GM12878 (cell line): ENCODE results near the gene ELMO3. TPM values are rescaled to one million over a fixed set of nuclear protein-coding genes. Genes with fewer than 3 reads are reported as not detected.

ENCODE experiments used
- ATAC-seq: fragments of 200-7000 bp; cut with Tn5 transposase; 3 replicates; pipeline ENCODE4 v1.9.1; 2020; ENCODE audit warnings: mild to moderate bottlenecking, moderate library complexity
- BruUV-seq: library from RNA; stranded (reverse); fragments of 400-500 nt; replicated peaks from 2 replicates; lab custom pipeline; 2021; lab: Mats Ljungman, UMichigan
- CTCF ChIA-PET: fragments of 300-600 bp; sonication (Branson Sonifier 250); formaldehyde crosslinking; extraction: SDS; loops from one replicate; lab custom pipeline; 2021; ENCODE audit warnings: inconsistent platforms; lab: Yijun Ruan, JAX
- POLR2A ChIA-PET: fragments of 350-600 bp; formaldehyde crosslinking; extraction: SDS; loops from one replicate; lab custom pipeline; 2021; ENCODE audit warnings: inconsistent platforms; lab: Charles Lee
- RAD21 ChIA-PET: fragments of 300-600 bp; sonication (Branson Sonifier 250); formaldehyde crosslinking; loops from one replicate; lab custom pipeline; 2023; ENCODE audit warnings: antibody characterized with exemption; ENCODE audit not compliant: unreplicated experiment; lab: Charles Lee
- SMC1A ChIA-PET: fragments of 300-600 bp; sonication (Branson Sonifier 250); formaldehyde crosslinking; loops from one replicate; lab custom pipeline; 2023; ENCODE audit not compliant: unreplicated experiment, uncharacterized antibody; lab: Charles Lee
- DNase-seq: peaks from one replicate; pipeline ENCODE4 v3.0.0-alpha.2; 2011; ENCODE audit warnings: low read depth, low spot score
- FAIRE-seq: peaks from 3 replicates; lab custom pipeline; 2011; peaks lifted over from hg19 to GRCh38; lab: Jason Lieb, UNC
- H2AFZ ChIP-seq: 2 replicates; pipeline ENCODE4 v1.6.0; 2011; ENCODE audit warnings: low read depth, low read length, control low read depth; ENCODE audit not compliant: control insufficient read depth
- H3K27ac ChIP-seq: 2 replicates; pipeline ENCODE4 v1.5.1; 2011; ENCODE audit warnings: control low read depth; ENCODE audit not compliant: control insufficient read depth, insufficient read depth
- H3K27me3 ChIP-seq, 2 experiments: replicated peaks in 1 of 2; 2 replicates each; pipeline versions ENCODE4 v1.6.0 to v1.6.1; 2011; ENCODE audit warnings: low read length in 1 of 2; ENCODE audit not compliant: control insufficient read depth in 2 of 2, insufficient read depth in 2 of 2
- H3K36me3 ChIP-seq, 2 experiments: 2 replicates each; pipeline ENCODE4 v1.5.1; 2011; ENCODE audit warnings: low read length in 1 of 2; ENCODE audit not compliant: control insufficient read depth in 2 of 2, insufficient read depth in 2 of 2
- H3K4me1 ChIP-seq: 2 replicates; pipeline ENCODE4 v1.6.1; 2011; ENCODE audit warnings: mild to moderate bottlenecking, low read length, moderate library complexity, mixed read lengths; ENCODE audit not compliant: control insufficient read depth, insufficient read depth
- H3K4me2 ChIP-seq: 2 replicates; pipeline ENCODE4 v1.6.0; 2011; ENCODE audit warnings: control low read depth; ENCODE audit not compliant: control insufficient read depth, insufficient read depth
- H3K4me3 ChIP-seq: fragments of 200-600 bp; sonication (generic); 2 replicates; pipeline ENCODE4 v1.5.1; 2016
- H3K79me2 ChIP-seq: 2 replicates; pipeline ENCODE4 v1.6.0; 2011; ENCODE audit warnings: low read length; ENCODE audit not compliant: control insufficient read depth, insufficient read depth
- H3K9ac ChIP-seq: 2 replicates; pipeline ENCODE4 v1.8.0; 2011; ENCODE audit warnings: low read length, control low read depth, mixed read lengths; ENCODE audit not compliant: control insufficient read depth, insufficient read depth
- H3K9me3 ChIP-seq: replicated peaks from 3 replicates; pipeline ENCODE4 v1.5.1; 2011; ENCODE audit warnings: mild to moderate bottlenecking, low read length; ENCODE audit not compliant: control insufficient read depth, insufficient read depth
- H4K20me1 ChIP-seq: 2 replicates; pipeline ENCODE4 v1.6.0; 2011; ENCODE audit not compliant: control insufficient read depth, insufficient read depth
- BCL11A ChIP-seq: IDR thresholded peaks from 2 replicates; pipeline ENCODE4 v1.6.1; 2011; ENCODE audit warnings: low read depth, low read length
- GATAD2B ChIP-seq: fragments of 450-650 bp; conservative IDR thresholded peaks from 2 replicates; pipeline ENCODE4 v1.6.1; 2017; ENCODE audit warnings: low read depth, mild to moderate bottlenecking, moderate library complexity
- PAX8 ChIP-seq: fragments of 450-650 bp; IDR thresholded peaks from 2 replicates; pipeline ENCODE4 v1.6.1; 2017; ENCODE audit warnings: mild to moderate bottlenecking, moderate library complexity
- RAD51 ChIP-seq: fragments of 450-650 bp; IDR thresholded peaks from 2 replicates; pipeline ENCODE4 v1.6.1; 2016; ENCODE audit warnings: moderate library complexity, mild to moderate bottlenecking, inconsistent platforms
- RB1 ChIP-seq: fragments of 450-650 bp; formaldehyde crosslinking; IDR thresholded peaks from 2 replicates; pipeline ENCODE4 v1.6.1; 2017; ENCODE audit warnings: mild to moderate bottlenecking, borderline replicate concordance
- STAT3 ChIP-seq: IDR thresholded peaks from 2 replicates; pipeline ENCODE4 v1.6.1; 2011; ENCODE audit warnings: low read depth, low read length, improper control_type of control experiment
- SUPT20H ChIP-seq: IDR thresholded peaks from 2 replicates; pipeline ENCODE4 v1.6.1; 2011; ENCODE audit warnings: low read depth, mild to moderate bottlenecking, low read length, moderate library complexity, borderline replicate concordance; ENCODE audit not compliant: control insufficient read depth
- YBX1 ChIP-seq: fragments of 450-650 bp; IDR thresholded peaks from 2 replicates; pipeline ENCODE4 v1.6.1; 2016; ENCODE audit warnings: antibody characterized with exemption
- ZNF622 ChIP-seq: fragments of 450-650 bp; IDR thresholded peaks from 2 replicates; pipeline ENCODE4 v1.6.1; 2017; ENCODE audit warnings: mild to moderate bottlenecking, inconsistent platforms
- WGBS: methylation state at CpG from one replicate; pipeline ENCODE4 v1.1.6; 2016; ENCODE audit warnings: low lambda C conversion rate; ENCODE audit not compliant: insufficient replicate concordance, insufficient coverage; ENCODE audit errors: missing lambda C conversion rate; 5-methylcytosine and 5-hydroxymethylcytosine counted together
- in situ Hi-C: fragments of 300-500 bp; cut with MboI; formaldehyde crosslinking; loops from 9 replicates; pipeline ENCODE4 v1.14.3; 2018; ENCODE audit warnings: mixed read lengths
- intact Hi-C: fragments of 100-400 bp; cut with micrococcal nuclease; formaldehyde crosslinking; loops from one replicate; pipeline ENCODE4 v1.14.2; 2022; ENCODE audit not compliant: unreplicated experiment
- polyA plus RNA-seq, 11 experiments: library from polyadenylated mRNA; depleted of rRNA in 4 of 11; unstranded in 6 of 11; stranded (reverse) in 5 of 11; fragments of >200 nt; fragmentation: Nextera tagmentation in 4 of 11; fragmentation: Illumina TruSeq in 1 of 11; extraction: Ambion mirVana in 4 of 11; extraction: Trizol in 1 of 11; gene quantifications; 1 replicate in 1 of 11; 2 replicates in 10 of 11; pipeline versions ENCODE4 v1.2.1 to v1.2.3, GENCODE V29; 2011 to 2016; ENCODE audit warnings: inconsistent platforms in 2 of 11, missing spikeins in 2 of 11, low read depth in 1 of 11
- total RNA-seq, 4 experiments: library from RNA; depleted of rRNA in 3 of 4; stranded (reverse); fragments of >200 nt in 3 of 4; fragmentation: Illumina TruSeq in 1 of 4; extraction: Trizol in 1 of 4; gene quantifications; 2 replicates each; pipeline versions ENCODE4 v1.2.1 to v1.2.3, GENCODE V29; 2013 to 2021
- TF ChIP-seq, protein P1 (sequence below): fragments of 450-650 bp; IDR thresholded peaks from 2 replicates; pipeline ENCODE4 v1.6.1; 2018; ENCODE audit warnings: mild to moderate bottlenecking, low read depth, moderate library complexity; ENCODE audit not compliant: partially characterized antibody

The ELMO3 gene
- total and polyA plus RNA-seq, 10 of the 15 experiments (the other 5 are each of a cell fraction or from before 2014, with no cell fraction given), result 0.05 to 4.7 (median 0.96) TPM; not detected in 1

DNA sequence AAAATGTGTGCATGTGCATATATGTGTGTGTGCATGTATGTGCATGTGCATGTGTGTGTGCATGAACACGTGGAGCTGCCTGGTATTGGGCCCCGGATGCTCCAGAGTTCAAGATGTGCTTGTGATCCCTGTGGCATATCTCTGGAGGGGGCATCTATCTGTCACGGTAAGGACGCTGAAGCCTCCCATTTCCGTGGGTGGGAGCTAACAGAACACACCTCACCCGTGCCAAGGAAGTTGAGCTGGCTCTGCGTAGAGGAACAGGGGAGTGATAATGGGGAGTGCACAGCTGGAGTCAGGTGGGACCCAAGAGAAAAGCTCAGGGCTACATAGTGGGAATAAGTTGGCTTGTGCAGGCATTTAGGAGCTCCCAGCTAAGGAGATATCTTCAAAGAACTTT is 12.7 kb downstream of the ELMO3 start:
- ChIA-PET POLR2A (interaction anchor here (0.6 kb wide), 1 partner anchor 19 kb away, joined by 3 read pairs; no protein-coding TSS in a partner anchor), CTCF (interaction anchor here (0.8 kb wide), 1 partner anchor 15 kb away, joined by 3 read pairs; no protein-coding TSS in a partner anchor), RAD21 (interaction anchor here (0.5 kb wide), 1 partner anchor 33 kb away, joined by 3 read pairs; no protein-coding TSS in a partner anchor), SMC1A (interaction anchor here (1.0 to 1.1 kb wide), 2 partner anchors 12 to 254 kb away, joined by 3 to 4 read pairs; no protein-coding TSS in a partner anchor)
- no peak for DNase-seq
- Histone ChIP-seq H3K79me2 (no peaks in the 10 kb centered on the region), H3K9me3 (no peaks in the 10 kb centered on the region), H3K27ac (no peak overlapping the region), H3K36me3 (no peaks in the 10 kb centered on the region), H3K4me1 (no peaks in the 10 kb centered on the region), H3K4me3 (no peak overlapping the region), H2AFZ (no peak overlapping the region), H4K20me1 (no peaks in the 10 kb centered on the region), H3K9ac (no peak overlapping the region), H3K27me3 (no peaks in the 10 kb centered on the region), H3K4me2 (no peak overlapping the region)
- 74% methylated on average over 7 of the region's 7 CpGs for WGBS
- no peak for FAIRE-seq
- no peak for ATAC-seq
- TF ChIP-seq ZNF622 (no peak), RAD51 (no peak), PAX8 (no peak), STAT3 (no peak), BCL11A (no peak), RB1 (no peak), GATAD2B (no peak), SUPT20H (no peak), YBX1 (no peak)
- TF ChIP-seq, protein P1, sequence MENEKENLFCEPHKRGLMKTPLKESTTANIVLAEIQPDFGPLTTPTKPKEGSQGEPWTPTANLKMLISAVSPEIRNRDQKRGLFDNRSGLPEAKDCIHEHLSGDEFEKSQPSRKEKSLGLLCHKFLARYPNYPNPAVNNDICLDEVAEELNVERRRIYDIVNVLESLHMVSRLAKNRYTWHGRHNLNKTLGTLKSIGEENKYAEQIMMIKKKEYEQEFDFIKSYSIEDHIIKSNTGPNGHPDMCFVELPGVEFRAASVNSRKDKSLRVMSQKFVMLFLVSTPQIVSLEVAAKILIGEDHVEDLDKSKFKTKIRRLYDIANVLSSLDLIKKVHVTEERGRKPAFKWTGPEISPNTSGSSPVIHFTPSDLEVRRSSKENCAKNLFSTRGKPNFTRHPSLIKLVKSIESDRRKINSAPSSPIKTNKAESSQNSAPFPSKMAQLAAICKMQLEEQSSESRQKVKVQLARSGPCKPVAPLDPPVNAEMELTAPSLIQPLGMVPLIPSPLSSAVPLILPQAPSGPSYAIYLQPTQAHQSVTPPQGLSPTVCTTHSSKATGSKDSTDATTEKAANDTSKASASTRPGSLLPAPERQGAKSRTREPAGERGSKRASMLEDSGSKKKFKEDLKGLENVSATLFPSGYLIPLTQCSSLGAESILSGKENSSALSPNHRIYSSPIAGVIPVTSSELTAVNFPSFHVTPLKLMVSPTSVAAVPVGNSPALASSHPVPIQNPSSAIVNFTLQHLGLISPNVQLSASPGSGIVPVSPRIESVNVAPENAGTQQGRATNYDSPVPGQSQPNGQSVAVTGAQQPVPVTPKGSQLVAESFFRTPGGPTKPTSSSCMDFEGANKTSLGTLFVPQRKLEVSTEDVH, result no peak
- intact Hi-C loops, result no loop called here
- BruUV-seq, result no TSS peak
- in situ Hi-C loops, result no loop called here
